ENCODE results near the gene RAB8B.

Gene RAB8B

DNA sequence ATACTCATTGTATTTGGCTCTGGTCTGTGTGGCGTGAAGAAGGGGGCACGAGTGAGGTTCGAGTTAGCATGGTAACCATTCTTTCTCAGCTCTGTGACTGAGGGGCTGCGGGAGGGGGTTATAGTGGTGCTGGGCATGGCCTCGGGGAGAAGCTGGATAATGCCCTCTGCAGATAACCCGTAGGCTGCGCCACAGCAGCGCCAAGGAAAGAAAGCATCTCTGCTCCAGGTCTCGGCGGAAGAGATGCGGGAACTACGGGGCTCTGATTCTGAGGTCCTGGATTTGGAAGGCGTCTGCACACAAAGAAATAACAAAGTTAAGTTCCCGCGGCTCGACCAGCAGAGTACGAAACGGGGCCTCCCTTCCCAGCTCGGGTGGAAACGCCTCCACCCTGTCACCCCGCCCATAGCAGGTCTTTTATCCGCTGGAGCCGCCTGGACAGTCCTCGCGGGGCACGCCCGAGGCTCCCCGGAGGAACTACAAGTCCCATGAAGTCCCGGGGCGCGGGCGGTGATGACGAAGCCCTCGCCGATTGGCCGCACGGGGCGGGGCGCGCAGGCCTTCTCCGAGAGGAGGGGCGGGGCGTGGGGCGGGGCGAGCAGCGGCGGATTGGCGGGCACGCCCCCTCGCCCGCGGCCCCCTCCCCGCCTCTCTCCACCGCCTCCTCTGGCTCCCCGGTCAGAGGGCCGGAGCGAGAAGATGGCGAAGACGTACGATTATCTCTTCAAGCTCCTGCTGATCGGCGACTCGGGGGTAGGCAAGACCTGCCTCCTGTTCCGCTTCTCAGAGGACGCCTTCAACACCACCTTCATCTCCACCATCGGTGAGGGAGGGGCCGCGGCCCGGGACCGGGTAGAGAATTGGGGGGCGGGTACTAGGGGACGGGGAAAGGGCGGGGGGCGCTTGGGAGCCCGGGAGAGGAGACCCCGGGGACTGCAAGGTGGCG is at the start of gene RAB8B:
Gene RAB8B (plus strand): TSS at position 681 of the 946 bp plus-strand sequence. CDS start 19 bp downstream, at position 700.
- DNase-seq (ENCODE audit: low spot score): peak; percentile 97

- no peak for DNase-seq (ENCODE audit: low spot score)
Measured at GRCh38 chr15:63140936-63141335, 48.5 kb upstream of the RAB8B start.

DNA sequence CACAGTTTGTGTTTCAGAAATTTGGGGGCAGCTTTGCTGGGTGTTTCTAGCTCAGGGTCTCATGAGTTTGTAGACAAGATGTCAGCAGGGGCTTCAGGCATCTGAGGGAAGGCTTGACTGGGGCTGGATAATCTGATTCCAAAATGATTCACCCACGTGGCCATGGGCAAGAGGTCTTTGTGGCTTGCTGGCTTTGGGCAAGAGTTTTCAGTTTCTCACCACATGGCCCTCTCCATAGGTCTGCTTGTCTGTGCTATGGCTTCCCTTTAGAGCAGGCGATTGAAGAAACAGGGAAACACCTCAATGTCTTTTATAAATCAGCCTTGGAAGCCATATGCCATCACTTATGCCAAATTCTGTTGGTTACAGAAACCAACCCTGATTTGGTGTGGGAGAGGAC is 44.0 kb upstream of the RAB8B start:
- no peak for DNase-seq (ENCODE audit: low spot score)

GRCh38 chr15:63146684-63147083 is 42.7 kb upstream of the RAB8B start:
- DNase-seq (ENCODE audit: low spot score): no peak

GRCh38 chr15:63151665-63152064 is 37.7 kb upstream of the RAB8B start:
- no peak for DNase-seq (ENCODE audit: low spot score)

GRCh38 chr15:63155486-63155885 is 33.9 kb upstream of the RAB8B start:
- DNase-seq (ENCODE audit: low spot score): no peak

DNA sequence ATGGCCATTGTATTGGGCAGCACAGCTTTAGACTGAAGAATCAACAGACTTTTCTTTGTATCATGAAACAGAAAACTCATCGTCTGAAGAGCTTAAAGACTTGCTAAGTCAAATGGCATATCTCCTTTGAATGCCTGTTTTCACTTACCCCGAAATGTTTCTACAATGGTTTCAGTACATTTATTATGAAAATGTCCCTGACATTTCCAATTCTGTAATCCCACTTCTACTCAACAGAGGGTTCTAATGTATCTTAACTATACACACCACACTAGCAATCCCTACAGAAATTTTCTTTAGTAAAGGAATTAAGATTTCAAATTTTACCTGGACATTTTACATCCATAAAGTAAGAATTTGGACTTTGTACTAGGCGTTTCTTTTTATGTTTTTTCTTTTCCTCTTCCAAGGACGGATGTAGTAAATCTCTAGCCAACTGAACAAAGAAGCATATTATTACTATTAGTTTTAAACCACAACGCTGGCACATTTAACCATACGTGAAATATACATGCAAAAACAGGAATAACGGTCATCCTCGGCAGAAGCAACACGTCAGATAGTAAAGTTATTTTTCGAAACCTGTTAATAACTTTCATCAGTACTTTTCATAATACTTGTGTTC is 33.2 kb upstream of the RAB8B start:
- no peak for DNase-seq (ENCODE audit: low spot score)

DNA sequence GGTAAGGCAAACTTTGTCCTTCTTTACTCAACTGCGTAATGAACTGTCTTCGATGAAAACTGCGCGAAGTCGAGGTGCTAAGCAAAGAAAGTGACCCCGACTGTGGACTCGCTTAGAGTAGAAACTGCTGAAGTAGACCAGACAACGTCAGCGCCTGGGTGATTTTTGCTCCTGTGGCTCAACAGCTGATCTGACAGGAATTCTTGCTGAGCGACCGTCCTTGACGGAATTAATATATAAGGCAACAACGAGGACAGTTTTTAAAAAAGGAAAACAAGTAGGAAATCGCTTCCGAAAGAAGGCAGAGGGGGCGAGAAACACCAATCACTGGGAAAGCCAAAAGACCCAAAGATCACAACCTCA is 32.7 kb upstream of the RAB8B start:
- peak; percentile 48 for DNase-seq (ENCODE audit: low spot score)

DNA sequence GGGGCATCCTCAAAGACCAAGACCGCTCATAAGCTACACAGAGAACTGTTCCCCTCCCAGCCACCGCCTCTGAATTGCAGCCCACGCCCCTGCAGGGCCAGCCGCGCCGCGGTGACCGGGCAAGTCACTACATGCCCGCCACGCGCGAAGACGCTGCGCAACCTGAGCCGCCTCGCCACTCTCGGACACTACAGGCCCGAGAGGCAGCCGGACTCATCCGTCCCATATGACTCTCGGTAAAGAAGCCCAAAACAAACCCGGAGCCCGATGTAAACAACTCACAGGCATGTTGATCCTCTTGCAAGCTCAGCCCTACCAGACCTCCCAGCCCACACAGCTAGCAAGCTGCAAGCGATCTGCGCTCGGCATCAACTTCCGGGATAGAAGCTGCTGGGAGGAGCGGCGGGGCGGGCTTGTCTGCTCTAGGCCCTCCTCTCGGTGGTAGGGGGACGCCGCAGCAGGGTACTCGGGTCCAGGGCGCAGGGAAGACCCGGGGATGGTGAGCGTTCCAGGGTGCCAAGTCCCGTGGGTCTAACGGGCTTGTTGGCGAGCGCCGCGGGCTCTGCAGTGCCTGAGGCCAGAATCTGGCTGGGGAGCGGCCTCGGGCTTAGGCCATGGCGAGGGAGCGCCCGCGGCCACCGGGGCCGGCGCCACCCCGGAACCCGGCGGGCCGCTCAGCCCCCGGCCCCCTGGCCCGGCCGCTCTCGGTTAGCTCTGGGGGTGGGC is 32.1 kb upstream of the RAB8B start, which contains the start of gene RPS27L:
Gene RPS27L (minus strand): TSS at position 360 of the 726 bp plus-strand sequence. CDS start 72 bp downstream, at position 288.
- peak; percentile 96 for DNase-seq (ENCODE audit: low spot score)

GRCh38 chr15:63157891-63158431 is 31.4 kb upstream of the RAB8B start:
- DNase-seq (ENCODE audit: low spot score): peak; percentile 48

- DNase-seq (ENCODE audit: low spot score): no peak
Measured at GRCh38 chr15:63160638-63161037, 28.8 kb upstream of the RAB8B start.

DNA sequence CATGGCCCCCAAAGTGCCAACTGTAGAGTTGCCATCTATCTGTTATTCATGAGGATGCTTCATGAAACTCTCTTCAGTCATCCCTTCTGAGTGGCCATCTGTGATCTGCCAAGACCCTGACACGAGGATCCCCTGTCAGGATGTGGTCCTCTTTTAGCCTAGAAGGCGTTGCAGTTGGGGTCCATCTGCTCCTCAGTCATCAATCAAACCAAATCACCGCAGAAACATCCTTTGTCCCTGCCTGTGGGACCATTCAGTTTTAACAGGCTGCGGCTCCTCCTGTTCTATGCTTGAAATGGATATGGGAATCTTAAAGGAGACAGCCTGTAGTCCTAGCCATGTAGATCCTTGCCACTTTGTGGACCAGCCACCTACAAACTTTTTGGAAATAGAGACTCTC is 26.2 kb upstream of the RAB8B start:
- no peak for DNase-seq (ENCODE audit: low spot score)

DNA sequence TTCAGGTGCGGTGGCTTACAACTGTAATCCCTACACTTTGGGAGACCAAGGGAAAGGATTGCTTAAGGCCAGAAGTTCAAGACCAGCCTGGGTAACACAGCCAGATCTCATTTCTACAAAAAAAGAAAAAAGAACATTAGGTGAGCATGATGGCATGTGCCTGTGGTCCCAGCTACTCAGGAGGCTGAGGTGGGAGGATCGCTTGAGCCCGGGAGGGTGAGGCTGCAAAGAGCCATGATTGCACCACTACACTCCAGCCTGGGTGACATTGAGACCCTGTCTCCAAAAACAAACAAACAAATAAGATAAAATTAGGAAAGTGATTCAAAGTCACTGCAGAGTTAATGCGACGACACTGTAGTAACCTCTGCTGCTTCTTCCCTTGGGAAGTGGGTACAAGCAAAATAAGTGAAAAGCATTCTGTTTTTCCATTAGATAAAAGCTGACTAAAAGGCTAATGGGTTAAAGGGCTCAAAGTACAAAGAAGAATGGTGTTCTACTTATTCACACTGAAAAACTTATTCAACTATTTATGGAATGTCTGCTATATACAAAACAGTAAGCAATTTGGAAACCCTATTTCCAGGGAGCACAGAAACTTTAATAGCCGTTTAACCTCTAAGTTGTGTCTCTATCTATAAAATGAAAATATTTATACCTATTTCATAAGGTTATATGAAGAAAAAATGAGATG is 24.1 kb upstream of the RAB8B start:
- DNase-seq (ENCODE audit: low spot score): no peak

- no peak for DNase-seq (ENCODE audit: low spot score)
Measured at GRCh38 chr15:63166219-63166618, 23.2 kb upstream of the RAB8B start.

DNA sequence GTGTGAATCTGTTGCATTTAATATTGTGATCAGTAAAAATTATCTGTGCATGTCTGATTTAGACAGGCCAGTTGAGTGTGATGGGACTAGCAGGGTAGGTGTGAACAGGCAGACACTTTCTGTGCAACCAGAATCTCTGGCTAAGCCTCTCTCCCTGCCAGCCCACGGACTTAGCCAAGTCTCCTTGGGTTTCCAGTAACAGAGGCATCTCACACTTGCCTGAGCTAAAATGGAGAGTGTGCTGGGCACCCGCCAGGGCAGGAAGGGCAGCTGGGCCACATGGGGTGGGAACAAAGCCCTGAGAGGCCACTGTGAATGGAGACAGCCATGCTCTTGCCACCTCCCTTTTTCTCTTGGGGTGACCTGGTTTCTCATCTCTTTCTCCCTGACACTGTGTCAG is 19.6 kb upstream of the RAB8B start:
- peak; percentile 19 for DNase-seq (ENCODE audit: low spot score)

DNA sequence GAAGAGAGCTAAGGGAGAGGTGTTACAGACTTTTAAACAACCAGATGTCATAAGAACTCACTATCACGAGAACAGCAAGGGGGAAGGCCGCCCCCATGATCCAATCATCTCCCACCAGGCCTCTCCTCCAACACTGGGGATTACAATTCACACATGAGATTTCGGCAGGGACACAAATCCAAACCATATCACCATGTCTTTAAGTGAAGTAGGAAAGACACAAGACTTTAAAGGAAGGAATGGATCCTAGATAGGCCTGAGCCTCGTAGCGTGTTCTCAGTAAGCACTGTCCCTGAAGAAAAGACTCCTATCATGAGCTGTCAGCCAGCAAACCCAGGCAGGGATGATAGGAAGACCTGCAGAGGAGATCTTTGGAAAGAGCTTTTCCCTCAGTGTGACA is 17.0 kb upstream of the RAB8B start:
- no peak for DNase-seq (ENCODE audit: low spot score)

GRCh38 chr15:63172851-63173451 is 16.5 kb upstream of the RAB8B start:
- DNase-seq (ENCODE audit: low spot score): peak; percentile 75

- DNase-seq (ENCODE audit: low spot score): no peak
Measured at GRCh38 chr15:63176302-63176701, 13.1 kb upstream of the RAB8B start.

GRCh38 chr15:63178034-63178433 is 11.4 kb upstream of the RAB8B start:
- DNase-seq (ENCODE audit: low spot score): no peak

GRCh38 chr15:63180746-63181145 is 8.7 kb upstream of the RAB8B start:
- DNase-seq (ENCODE audit: low spot score): no peak

DNA sequence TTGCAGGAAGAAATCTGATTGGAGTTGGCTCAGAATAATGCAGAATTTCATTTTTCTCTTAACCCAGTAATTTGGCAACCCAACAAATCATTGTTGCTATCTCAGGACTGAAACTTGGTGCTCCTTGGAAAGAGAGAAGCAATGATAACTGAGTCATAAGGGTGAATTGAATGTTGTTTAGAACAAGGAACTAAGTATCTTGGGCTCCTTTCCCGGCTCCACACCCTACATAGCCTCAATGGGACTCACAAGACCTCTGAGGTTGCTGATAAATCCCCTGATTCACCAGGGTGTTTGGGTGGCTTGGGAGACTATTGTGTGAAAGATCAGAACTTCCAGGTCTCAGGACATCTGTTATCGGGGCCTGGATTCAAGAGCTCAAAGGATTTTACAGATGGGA is 7.8 kb upstream of the RAB8B start:
- no peak for DNase-seq (ENCODE audit: low spot score)
